ENCODE data around the gene GTF3C6.
A peak's percentile ranks its signal among the peaks of the same experiment; 100 is the strongest.
"Not testable (repeated sequence)": the region's sequence is repeated elsewhere in the genome, so short reads cannot be mapped to it uniquely, and the experiment has no call there.

Gene GTF3C6

DNA sequence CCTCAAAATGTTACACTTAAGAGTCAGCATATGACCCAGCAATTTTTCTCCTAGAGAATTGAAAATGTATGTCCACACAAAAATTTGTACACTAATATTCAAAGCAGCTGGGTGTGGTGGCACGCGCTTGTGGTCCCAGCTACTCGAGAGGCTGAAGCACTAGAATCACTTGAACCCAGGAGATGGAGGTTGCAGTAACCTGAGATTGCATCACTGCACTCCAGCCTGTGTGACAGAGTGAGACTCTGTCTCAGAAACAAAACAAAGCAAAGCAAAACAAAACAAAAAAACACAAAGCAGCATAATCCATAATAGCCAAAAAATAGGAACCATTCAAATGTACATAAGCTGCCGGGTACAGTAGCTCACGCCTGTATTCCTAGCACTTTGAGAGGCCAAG, 21.7 kb downstream of the GTF3C6 start:
- H3K27ac ChIP-seq (ENCODE audit: low read depth, low read length, severe bottlenecking): no peak overlapping the region
- H3K4me1 ChIP-seq (ENCODE audit: control insufficient read depth, insufficient read depth, low read length, poor library complexity, severe bottlenecking): no peaks in the 10 kb centered on the region
- no peak overlapping the region for H3K4me3 ChIP-seq (ENCODE audit: extremely low read depth, insufficient read depth, low read length, poor library complexity, severe bottlenecking)
- no peaks in the 10 kb centered on the region for H3K9me3 ChIP-seq (ENCODE audit: control insufficient read depth, low read length)
- H3K36me3 ChIP-seq (ENCODE audit: control insufficient read depth, insufficient read depth, low read length): peaks cover 17% of the 10 kb centered on the region
- WGBS, 2 experiments (ENCODE audit: insufficient coverage in 2 of 2): 96 to 97% methylated on average over 5 of the region's 5 CpGs

GRCh38 chr6:110980648-110981047, 22.1 kb downstream of the GTF3C6 start:
- Histone ChIP-seq H3K4me1 (ENCODE audit: control insufficient read depth, insufficient read depth, low read length, poor library complexity, severe bottlenecking) (no peaks in the 10 kb centered on the region), H3K9me3 (ENCODE audit: control insufficient read depth, low read length) (no peaks in the 10 kb centered on the region), H3K4me3 (ENCODE audit: extremely low read depth, insufficient read depth, low read length, poor library complexity, severe bottlenecking) (peak overlapping the region; percentile 93), H3K36me3 (ENCODE audit: control insufficient read depth, insufficient read depth, low read length) (peaks cover 21% of the 10 kb centered on the region), H3K27ac (ENCODE audit: low read depth, low read length, severe bottlenecking) (no peak overlapping the region)
- WGBS, 2 experiments (ENCODE audit: insufficient coverage in 2 of 2): 83 to 91% methylated on average over 5 of the region's 9 CpGs

GRCh38 chr6:110981202-110981600, 22.7 kb downstream of the GTF3C6 start:
- H3K4me1 ChIP-seq (ENCODE audit: control insufficient read depth, insufficient read depth, low read length, poor library complexity, severe bottlenecking): no peaks in the 10 kb centered on the region
- peak overlapping the region; percentile 93 for H3K4me3 ChIP-seq (ENCODE audit: extremely low read depth, insufficient read depth, low read length, poor library complexity, severe bottlenecking)
- H3K36me3 ChIP-seq (ENCODE audit: control insufficient read depth, insufficient read depth, low read length): peaks cover 27% of the 10 kb centered on the region
- WGBS, 2 experiments (ENCODE audit: insufficient coverage in 2 of 2): 16 to 49% methylated on average over 4 to 5 of the region's 9 CpGs
- no peaks in the 10 kb centered on the region for H3K9me3 ChIP-seq (ENCODE audit: control insufficient read depth, low read length)
- no peak overlapping the region for H3K27ac ChIP-seq (ENCODE audit: low read depth, low read length, severe bottlenecking)

DNA sequence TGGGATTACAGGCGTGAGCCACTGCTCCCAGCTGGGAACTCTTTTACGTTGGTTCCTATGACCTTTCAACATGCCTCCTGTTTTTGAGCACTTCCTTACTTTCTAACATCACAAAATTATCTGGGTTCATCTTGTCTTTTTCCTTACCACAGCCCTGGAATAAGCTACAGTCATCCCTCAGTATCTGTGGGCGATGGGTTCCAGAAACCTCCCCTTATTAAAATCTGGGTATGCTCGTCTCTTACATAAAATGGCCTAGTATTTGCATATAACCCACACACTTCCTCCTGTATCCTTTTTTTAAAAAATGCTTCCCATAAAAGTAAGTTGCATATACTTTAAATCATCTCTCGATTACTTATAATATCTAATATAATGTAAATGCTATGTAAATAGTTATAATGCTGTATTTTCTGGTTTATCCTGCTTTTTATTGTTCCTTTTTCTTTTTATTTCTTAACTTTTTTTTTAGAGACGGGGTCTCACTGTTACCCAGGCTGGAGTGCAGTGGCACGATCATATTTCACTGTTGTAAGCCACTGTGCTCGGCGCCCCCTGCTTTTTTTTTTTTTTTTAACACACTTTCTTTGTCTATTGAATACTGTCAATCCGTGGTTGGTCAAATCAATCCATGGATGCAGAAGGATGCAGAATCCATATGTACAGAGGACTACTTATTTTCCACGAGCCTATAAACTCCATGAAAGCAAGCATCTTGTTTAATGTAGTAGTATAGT, 32.5 kb downstream of the GTF3C6 start:
- WGBS, 2 experiments (ENCODE audit: insufficient coverage in 2 of 2): 87 to 94% methylated on average over 7 to 8 of the region's 11 CpGs
- Histone ChIP-seq H3K27ac (ENCODE audit: low read depth, low read length, severe bottlenecking) (no peak overlapping the region), H3K36me3 (ENCODE audit: control insufficient read depth, insufficient read depth, low read length) (peaks cover 62% of the 10 kb centered on the region), H3K4me3 (ENCODE audit: extremely low read depth, insufficient read depth, low read length, poor library complexity, severe bottlenecking) (no peak overlapping the region), H3K9me3 (ENCODE audit: control insufficient read depth, low read length) (no peaks in the 10 kb centered on the region), H3K4me1 (ENCODE audit: control insufficient read depth, insufficient read depth, low read length, poor library complexity, severe bottlenecking) (no peaks in the 10 kb centered on the region)

DNA sequence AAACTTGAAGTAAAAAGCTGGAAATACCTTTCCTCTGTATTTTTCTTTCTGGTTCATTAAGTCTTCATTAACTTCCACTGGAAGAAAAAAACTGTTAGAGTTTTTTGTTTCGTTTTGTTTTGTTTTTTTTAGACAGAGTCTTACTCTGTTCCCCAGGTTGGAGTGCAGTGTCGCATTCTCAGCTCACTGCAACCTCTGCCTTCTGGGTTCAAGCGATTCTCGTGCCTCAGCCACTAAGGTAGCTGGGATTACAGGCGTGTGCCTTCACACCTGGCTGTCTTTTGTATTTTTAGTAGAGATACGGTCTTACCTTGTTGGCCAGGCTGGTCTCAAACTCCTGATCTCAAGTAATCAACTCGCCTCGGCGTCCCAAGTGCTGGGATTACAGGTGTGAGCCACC, 38.2 kb downstream of the GTF3C6 start:
- WGBS, 2 experiments (ENCODE audit: insufficient coverage in 2 of 2): 92 to 99% methylated on average over 9 of the region's 9 CpGs
- Histone ChIP-seq H3K4me1 (ENCODE audit: control insufficient read depth, insufficient read depth, low read length, poor library complexity, severe bottlenecking) (no peaks in the 10 kb centered on the region), H3K4me3 (ENCODE audit: extremely low read depth, insufficient read depth, low read length, poor library complexity, severe bottlenecking) (no peak overlapping the region), H3K36me3 (ENCODE audit: control insufficient read depth, insufficient read depth, low read length) (peaks cover 84% of the 10 kb centered on the region), H3K9me3 (ENCODE audit: control insufficient read depth, low read length) (no peaks in the 10 kb centered on the region), H3K27ac (ENCODE audit: low read depth, low read length, severe bottlenecking) (no peak overlapping the region)

DNA sequence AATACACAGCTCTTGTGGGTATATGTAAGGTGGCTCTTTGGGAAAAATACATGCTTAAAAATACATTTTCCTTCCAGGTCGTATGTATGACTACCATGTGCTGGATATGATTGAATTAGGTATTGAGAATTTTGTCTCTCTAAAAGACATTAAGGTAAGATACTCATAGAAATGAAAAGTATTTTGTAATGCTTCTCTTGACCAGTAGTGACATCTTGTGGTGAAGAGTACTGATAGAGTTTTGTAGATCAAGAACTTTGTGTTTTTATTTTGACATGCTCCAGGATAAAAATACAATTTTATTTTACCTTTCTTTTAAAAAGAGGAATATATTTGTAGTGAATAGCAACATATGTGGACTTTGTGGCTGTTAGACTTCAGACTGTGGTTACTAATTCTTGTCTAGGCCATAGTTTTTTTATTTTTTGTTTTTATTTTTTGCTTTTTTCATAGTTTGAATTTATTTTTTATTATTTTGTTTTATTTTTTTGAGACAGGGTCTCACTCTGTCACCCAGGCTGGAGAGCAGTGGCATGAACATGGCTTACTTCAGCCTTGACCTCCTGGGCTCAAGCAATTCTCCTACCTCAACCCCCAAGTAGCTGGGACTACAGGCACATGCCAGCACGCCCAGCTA, 41.2 kb downstream of the GTF3C6 start:
- Histone ChIP-seq H3K4me3 (ENCODE audit: extremely low read depth, insufficient read depth, low read length, poor library complexity, severe bottlenecking) (no peak overlapping the region), H3K9me3 (ENCODE audit: control insufficient read depth, low read length) (no peaks in the 10 kb centered on the region), H3K36me3 (ENCODE audit: control insufficient read depth, insufficient read depth, low read length) (peaks cover 90% of the 10 kb centered on the region), H3K4me1 (ENCODE audit: control insufficient read depth, insufficient read depth, low read length, poor library complexity, severe bottlenecking) (no peaks in the 10 kb centered on the region), H3K27ac (ENCODE audit: low read depth, low read length, severe bottlenecking) (no peak overlapping the region)
- WGBS, 2 experiments (ENCODE audit: insufficient coverage in 2 of 2): no CpG with 5 or more reads among the region's 2 CpGs

- Histone ChIP-seq H3K9me3 (ENCODE audit: control insufficient read depth, low read length) (no peaks in the 10 kb centered on the region), H3K27ac (ENCODE audit: low read depth, low read length, severe bottlenecking) (no peak overlapping the region), H3K4me1 (ENCODE audit: control insufficient read depth, insufficient read depth, low read length, poor library complexity, severe bottlenecking) (no peaks in the 10 kb centered on the region), H3K36me3 (ENCODE audit: control insufficient read depth, insufficient read depth, low read length) (peaks cover 81% of the 10 kb centered on the region), H3K4me3 (ENCODE audit: extremely low read depth, insufficient read depth, low read length, poor library complexity, severe bottlenecking) (no peak overlapping the region)
- 92 to 100% methylated on average over 2 of the region's 3 CpGs for WGBS, 2 experiments (ENCODE audit: insufficient coverage in 2 of 2)
These were observed 43.8 kb downstream of the GTF3C6 start for GRCh38 chr6:111002350-111002749.

DNA sequence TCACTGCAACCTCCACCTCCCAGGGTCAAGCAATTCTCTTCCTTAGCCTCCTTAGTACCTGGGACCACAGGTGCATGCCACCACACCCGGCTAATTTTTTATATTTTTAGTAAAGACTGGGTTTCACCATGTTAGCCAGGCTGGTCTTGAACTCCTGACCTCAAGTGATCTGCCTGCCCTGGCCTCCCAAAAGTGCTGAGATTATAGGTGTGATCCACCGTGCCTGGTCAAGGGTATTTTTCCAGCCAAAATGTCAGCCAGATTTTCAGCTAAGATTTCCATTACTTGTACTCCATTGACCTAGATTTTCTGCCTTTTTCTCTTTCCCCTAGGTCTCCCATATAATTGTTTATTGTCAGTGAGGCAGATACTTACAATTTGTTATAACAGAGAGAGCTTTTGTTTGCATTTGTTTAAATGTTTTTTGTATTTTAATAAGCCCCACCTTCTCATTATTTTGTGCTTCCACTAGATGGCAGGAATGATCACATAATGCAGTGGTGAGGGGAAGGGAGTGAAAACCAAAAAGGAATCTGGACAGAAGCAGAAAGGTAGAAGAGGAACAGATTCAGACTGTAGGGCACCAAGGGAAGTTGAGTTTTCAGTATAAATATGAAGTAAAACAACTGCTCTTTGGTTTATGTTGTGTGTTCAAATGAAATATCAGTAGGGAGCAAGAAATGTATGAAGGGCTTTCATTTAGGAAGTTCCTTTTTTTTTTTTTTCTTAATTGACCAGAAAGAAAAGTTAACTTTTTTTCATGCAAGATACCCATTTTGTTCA, 53.0 kb downstream of the GTF3C6 start:
- Histone ChIP-seq H3K4me3 (ENCODE audit: extremely low read depth, insufficient read depth, low read length, poor library complexity, severe bottlenecking) (no peak overlapping the region), H3K4me1 (ENCODE audit: control insufficient read depth, insufficient read depth, low read length, poor library complexity, severe bottlenecking) (no peaks in the 10 kb centered on the region), H3K27ac (ENCODE audit: low read depth, low read length, severe bottlenecking) (no peak overlapping the region), H3K9me3 (ENCODE audit: control insufficient read depth, low read length) (peaks cover 6% of the 10 kb centered on the region), H3K36me3 (ENCODE audit: control insufficient read depth, insufficient read depth, low read length) (peaks cover 66% of the 10 kb centered on the region)
- 100% methylated on average over 1 of the region's 2 CpGs for WGBS, 2 experiments (ENCODE audit: insufficient coverage in 2 of 2)

DNA sequence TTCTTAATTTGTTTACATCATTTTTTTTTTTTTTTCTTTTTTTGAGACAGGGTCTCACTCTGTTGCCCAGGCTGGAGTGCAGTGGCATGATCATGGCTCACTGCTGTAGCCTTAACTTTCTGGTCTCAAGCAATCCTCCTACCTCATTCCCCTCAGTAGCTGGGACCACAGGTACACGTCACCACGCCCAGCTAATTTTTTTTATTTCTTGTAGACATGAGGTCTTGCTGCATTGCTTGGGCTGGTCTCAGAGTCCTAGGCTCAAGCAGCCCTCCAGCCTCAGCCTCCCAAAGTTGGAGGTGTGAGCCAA, 53.6 kb downstream of the GTF3C6 start:
- no CpG with 5 or more reads among the region's 2 CpGs for WGBS, 2 experiments (ENCODE audit: insufficient coverage in 2 of 2)
- Histone ChIP-seq H3K36me3 (ENCODE audit: control insufficient read depth, insufficient read depth, low read length) (peaks cover 67% of the 10 kb centered on the region), H3K4me1 (ENCODE audit: control insufficient read depth, insufficient read depth, low read length, poor library complexity, severe bottlenecking) (no peaks in the 10 kb centered on the region), H3K27ac (ENCODE audit: low read depth, low read length, severe bottlenecking) (no peak overlapping the region), H3K4me3 (ENCODE audit: extremely low read depth, insufficient read depth, low read length, poor library complexity, severe bottlenecking) (no peak overlapping the region), H3K9me3 (ENCODE audit: control insufficient read depth, low read length) (peaks cover 6% of the 10 kb centered on the region)

- peaks cover 67% of the 10 kb centered on the region for H3K36me3 ChIP-seq (ENCODE audit: control insufficient read depth, insufficient read depth, low read length)
- WGBS, 2 experiments (ENCODE audit: insufficient coverage in 2 of 2): 87 to 95% methylated on average over 2 to 3 of the region's 4 CpGs
- H3K4me3 ChIP-seq (ENCODE audit: extremely low read depth, insufficient read depth, low read length, poor library complexity, severe bottlenecking); H3K9me3 ChIP-seq (ENCODE audit: control insufficient read depth, low read length); H3K4me1 ChIP-seq (ENCODE audit: control insufficient read depth, insufficient read depth, low read length, poor library complexity, severe bottlenecking); H3K27ac ChIP-seq (ENCODE audit: low read depth, low read length, severe bottlenecking): not testable (repeated sequence)
These were observed 54.0 kb downstream of the GTF3C6 start for GRCh38 chr6:111012520-111012919.

Data from mesodermal cell (in vitro differentiated cells).